A549 (cell line): ENCODE data around the gene EIF1B. TPM values are rescaled to one million over a fixed set of nuclear protein-coding genes. Genes with fewer than 3 reads are reported as not detected.

ENCODE experiments used
- ATAC-seq, 2 experiments: fragments of 200-7000 bp in 1 of 2; fragments of >200 bp in 1 of 2; cut with Nextera tagmentation in 1 of 2; cut with Tn5 transposase in 1 of 2; 3 replicates each; pipeline versions ENCODE4 v1.8.0 to v1.9.1; 2018 to 2020; ENCODE audit warnings: mild to moderate bottlenecking in 1 of 2, moderate library complexity in 1 of 2
- CTCF ChIA-PET: fragments of 300-600 bp; sonication (Branson Sonifier 250); formaldehyde crosslinking; extraction: SDS; loops from one replicate; lab custom pipeline; 2021; ENCODE audit warnings: antibody characterized with exemption, inconsistent platforms; lab: Yijun Ruan, JAX
- POLR2A ChIA-PET: fragments of 350-600 bp; formaldehyde crosslinking; extraction: SDS; loops from one replicate; lab custom pipeline; 2021; ENCODE audit warnings: antibody characterized with exemption, inconsistent platforms; lab: Yijun Ruan, JAX
- DNase-seq, 2 experiments: peaks; one replicate each; pipeline versions ENCODE4 v3.0.0 to v3.0.0-alpha.2; 2011 to 2016; ENCODE audit warnings: low read depth in 1 of 2, low spot score in 1 of 2
- FAIRE-seq: peaks from 2 replicates; lab custom pipeline; 2011; peaks lifted over from hg19 to GRCh38; lab: Jason Lieb, UNC
- H3K27ac ChIP-seq, 2 experiments: fragments of >200 bp; sonication (Bioruptor Twin); formaldehyde crosslinking; 3 replicates each; pipeline ENCODE4 v1.5.1; 2016 to 2017
- H3K4me1 ChIP-seq: fragments of >200 bp; sonication (Bioruptor Twin); formaldehyde crosslinking; 3 replicates; pipeline ENCODE4 v1.6.1; 2016
- H3K4me2 ChIP-seq: fragments of >200 bp; sonication (Bioruptor Twin); formaldehyde crosslinking; 3 replicates; pipeline ENCODE4 v1.6.1; 2016
- H3K4me3 ChIP-seq: fragments of >200 bp; sonication (Bioruptor Twin); formaldehyde crosslinking; 3 replicates; pipeline ENCODE4 v1.5.1; 2016
- H3K9me3 ChIP-seq: fragments of >200 bp; sonication (Bioruptor Twin); formaldehyde crosslinking; 3 replicates; pipeline ENCODE4 v1.6.1; 2016
- CBX2 ChIP-seq: fragments of 200-600 bp; sonication (generic); IDR thresholded peaks from 2 replicates; pipeline ENCODE4 v1.6.1; 2016; ENCODE audit warnings: low read depth, mild to moderate bottlenecking, borderline replicate concordance
- CBX8 ChIP-seq: fragments of 200-600 bp; sonication (generic); IDR thresholded peaks from 2 replicates; pipeline ENCODE4 v1.6.1; 2016
- CEBPB ChIP-seq, 2 experiments: fragments of >200 bp in 1 of 2; sonication (Bioruptor Twin) in 1 of 2; formaldehyde crosslinking in 1 of 2; IDR thresholded peaks; 2 replicates each; pipeline ENCODE4 v1.6.1; 2012 to 2016
- CHD2 ChIP-seq: fragments of 150-350 bp; IDR thresholded peaks from 2 replicates; pipeline ENCODE4 v1.6.1; 2014; ENCODE audit warnings: low read length; ENCODE audit not compliant: partially characterized antibody
- EHF ChIP-seq: fragments of 250-450 bp; sonication (Bioruptor Pico); IDR thresholded peaks from 2 replicates; pipeline ENCODE4 v1.5.0; 2020; ENCODE audit warnings: mild to moderate bottlenecking
- EHMT2 ChIP-seq: fragments of 200-600 bp; sonication (generic); IDR thresholded peaks from 2 replicates; pipeline ENCODE4 v1.6.1; 2016; ENCODE audit warnings: antibody characterized with exemption, low read depth, mild to moderate bottlenecking, moderate library complexity
- FOSB ChIP-seq: fragments of 250-450 bp; sonication (Bioruptor Pico); IDR thresholded peaks from 2 replicates; pipeline ENCODE4 v1.5.0; 2020; ENCODE audit warnings: mild to moderate bottlenecking, moderate library complexity
- FOSL2 ChIP-seq, 2 experiments: fragments of 450-650 bp in 1 of 2; fragments of >200 bp in 1 of 2; sonication (Bioruptor Twin) in 1 of 2; formaldehyde crosslinking; IDR thresholded peaks; 2 replicates each; pipeline versions ENCODE4 v1.5.0 to v1.6.1; 2016 to 2020; ENCODE audit warnings: mild to moderate bottlenecking in 1 of 2, moderate library complexity in 1 of 2
- HOXB13 ChIP-seq: fragments of 250-450 bp; sonication (Bioruptor Pico); IDR thresholded peaks from 2 replicates; pipeline ENCODE4 v1.5.0; 2020; ENCODE audit warnings: low read depth, mild to moderate bottlenecking, moderate library complexity
- JUNB ChIP-seq: fragments of >200 bp; sonication (Bioruptor Twin); formaldehyde crosslinking; IDR thresholded peaks from 2 replicates; pipeline ENCODE4 v1.6.1; 2016
- KDM5A ChIP-seq: fragments of 200-600 bp; sonication (generic); IDR thresholded peaks from 2 replicates; pipeline ENCODE4 v1.6.1; 2016; ENCODE audit warnings: antibody characterized with exemption, mild to moderate bottlenecking
- MAZ ChIP-seq: fragments of 150-350 bp; IDR thresholded peaks from 2 replicates; pipeline ENCODE4 v1.6.1; 2014; ENCODE audit warnings: antibody characterized with exemption, low read depth, low read length, borderline replicate concordance
- NFE2L2 ChIP-seq: fragments of 150-350 bp; conservative IDR thresholded peaks from 2 replicates; pipeline ENCODE4 v1.6.1; 2014; ENCODE audit warnings: low read length
- NR3C1 ChIP-seq: fragments of >200 bp; sonication (Bioruptor Twin); formaldehyde crosslinking; IDR thresholded peaks from 3 replicates; pipeline ENCODE4 v1.6.1; 2017
- POLR2A ChIP-seq: IDR thresholded peaks from 2 replicates; pipeline ENCODE4 v1.6.1; 2012; ENCODE audit warnings: mild to moderate bottlenecking, low read length
- POLR2AphosphoS2 ChIP-seq: conservative IDR thresholded peaks from 2 replicates; pipeline ENCODE4 v1.6.1; 2012; ENCODE audit warnings: low read length, improper control_type of control experiment, inconsistent platforms
- RAD21 ChIP-seq, 2 experiments: fragments of >200 bp in 1 of 2; sonication (Bioruptor Twin) in 1 of 2; formaldehyde crosslinking in 1 of 2; IDR thresholded peaks in 1 of 2; conservative IDR thresholded peaks in 1 of 2; 2 replicates in 1 of 2; 3 replicates in 1 of 2; pipeline ENCODE4 v1.6.1; 2012 to 2018; ENCODE audit warnings: inconsistent platforms in 1 of 2
- RFX5 ChIP-seq: fragments of 450-650 bp; IDR thresholded peaks from 2 replicates; pipeline ENCODE4 v1.7.1; 2014; ENCODE audit warnings: antibody characterized with exemption, mild to moderate bottlenecking, moderate library complexity
- RNF2 ChIP-seq: fragments of 200-600 bp; sonication (generic); IDR thresholded peaks from 2 replicates; pipeline ENCODE4 v1.6.1; 2016; ENCODE audit warnings: low read depth, mild to moderate bottlenecking, antibody characterized with exemption, moderate library complexity, borderline replicate concordance
- SREBF2 ChIP-seq: fragments of 450-650 bp; IDR thresholded peaks from 2 replicates; pipeline ENCODE4 v1.6.1; 2014; ENCODE audit warnings: mild to moderate bottlenecking, moderate library complexity
- TFCP2L1 ChIP-seq: fragments of 250-450 bp; sonication (Bioruptor Pico); IDR thresholded peaks from 2 replicates; pipeline ENCODE4 v1.5.0; 2021; ENCODE audit warnings: mild to moderate bottlenecking
- ZNF302 ChIP-seq: fragments of 250-450 bp; sonication (Bioruptor Pico); IDR thresholded peaks from 2 replicates; pipeline ENCODE4 v1.9.0; 2021; ENCODE audit warnings: inconsistent platforms, mild to moderate bottlenecking, moderate library complexity
- WGBS: methylation state at CpG from one replicate; pipeline ENCODE4 v1.1.6; 2017; ENCODE audit errors: missing lambda C conversion rate; 5-methylcytosine and 5-hydroxymethylcytosine counted together
- polyA plus RNA-seq, 4 experiments: library from polyadenylated mRNA; depleted of rRNA in 3 of 4; stranded (reverse); fragments of >200 nt; fragmentation: RNase III in 1 of 4; extraction: RNeasy Plus Mini Kit Qiagen cat#74134 plus additional on column Dnase treatment in 1 of 4; gene quantifications; 2 replicates in 3 of 4; 3 replicates in 1 of 4; pipeline ENCODE4 v1.2.3, GENCODE V29; 2011 to 2017
- TF ChIP-seq, protein P1 (sequence below): fragments of >200 bp; sonication (Bioruptor Twin); formaldehyde crosslinking; IDR thresholded peaks from 2 replicates; pipeline ENCODE4 v1.6.1; 2016
- TF ChIP-seq, protein P2 (sequence below): fragments of 150-350 bp; IDR thresholded peaks from 2 replicates; pipeline ENCODE4 v1.6.1; 2014; ENCODE audit warnings: low read depth, mild to moderate bottlenecking, low read length
- TF ChIP-seq, protein P3 (sequence below): fragments of >200 bp; sonication (Bioruptor Twin); formaldehyde crosslinking; IDR thresholded peaks from 3 replicates; pipeline ENCODE4 v1.5.1; 2016

Gene EIF1B
- polyA plus RNA-seq, 2 of the 4 experiments (the other 2 are of a cell fraction): 42.1 to 45.7 TPM

DNA sequence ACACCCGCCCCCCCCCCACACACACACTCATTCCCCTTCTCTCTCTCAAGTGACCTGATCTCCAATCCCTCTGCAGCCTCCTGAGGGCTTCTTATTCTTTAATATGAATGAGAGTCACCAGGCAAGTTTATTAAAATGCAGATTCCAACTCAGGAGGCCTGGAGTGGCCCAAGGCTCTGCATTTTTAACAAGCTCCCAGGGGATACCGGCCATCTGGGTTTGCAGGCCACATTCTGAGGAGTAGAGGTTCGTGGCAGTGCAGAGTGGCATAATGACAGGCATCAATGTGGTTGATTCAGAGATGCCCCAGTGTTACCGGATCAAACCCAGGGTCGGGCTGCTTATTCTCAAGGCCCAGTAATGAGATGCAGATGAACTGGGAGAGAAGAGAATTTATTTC, 18.9 kb downstream of the EIF1B start:
- no peak for FAIRE-seq
- Histone ChIP-seq H3K4me2 (no peak overlapping the region), H3K9me3 (no peaks in the 10 kb centered on the region), H3K4me1 (no peaks in the 10 kb centered on the region), H3K4me3 (no peak overlapping the region), H3K27ac (no peak overlapping the region)
- ChIA-PET CTCF (interaction anchor here (0.7 to 3.0 kb wide), 12 partner anchors 11 to 255 kb away, joined by 3 to 13 read pairs (median 3); partner anchors contain the start of genes EIF1B and ZNF620), POLR2A (no interaction called here)
- ATAC-seq: no peak
- no peak for DNase-seq
- WGBS: 67% methylated on average over 4 of the region's 5 CpGs
- TF ChIP-seq RAD21 (conservative IDR thresholded peaks at IDR 0.05 in 1 of 2, IDR thresholded peaks at IDR 0.05 in 1 of 2): no peak
- TF ChIP-seq CHD2: no peak
- no peak for TF ChIP-seq NR3C1
- no peak for TF ChIP-seq RNF2
- no peak for TF ChIP-seq ZNF302 (CRISPR knock-in tag)
- no peak for TF ChIP-seq RFX5
- no peak for TF ChIP-seq FOSL2 (IDR thresholded peaks at IDR 0.05)
- no peak for TF ChIP-seq FOSL2 (CRISPR knock-in tag; IDR thresholded peaks at IDR 0.05)
- TF ChIP-seq POLR2A: no peak
- no peak for TF ChIP-seq POLR2AphosphoS2
- no peak for TF ChIP-seq SREBF2
- no peak for TF ChIP-seq JUNB
- no peak for TF ChIP-seq KDM5A
- no peak for TF ChIP-seq FOSB (CRISPR knock-in tag)
- TF ChIP-seq, protein P1, sequence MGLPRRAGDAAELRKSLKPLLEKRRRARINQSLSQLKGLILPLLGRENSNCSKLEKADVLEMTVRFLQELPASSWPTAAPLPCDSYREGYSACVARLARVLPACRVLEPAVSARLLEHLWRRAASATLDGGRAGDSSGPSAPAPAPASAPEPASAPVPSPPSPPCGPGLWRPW: no peak
- TF ChIP-seq, protein P2, sequence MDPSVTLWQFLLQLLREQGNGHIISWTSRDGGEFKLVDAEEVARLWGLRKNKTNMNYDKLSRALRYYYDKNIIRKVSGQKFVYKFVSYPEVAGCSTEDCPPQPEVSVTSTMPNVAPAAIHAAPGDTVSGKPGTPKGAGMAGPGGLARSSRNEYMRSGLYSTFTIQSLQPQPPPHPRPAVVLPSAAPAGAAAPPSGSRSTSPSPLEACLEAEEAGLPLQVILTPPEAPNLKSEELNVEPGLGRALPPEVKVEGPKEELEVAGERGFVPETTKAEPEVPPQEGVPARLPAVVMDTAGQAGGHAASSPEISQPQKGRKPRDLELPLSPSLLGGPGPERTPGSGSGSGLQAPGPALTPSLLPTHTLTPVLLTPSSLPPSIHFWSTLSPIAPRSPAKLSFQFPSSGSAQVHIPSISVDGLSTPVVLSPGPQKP: no peak
- TF ChIP-seq NFE2L2: no peak

DNA sequence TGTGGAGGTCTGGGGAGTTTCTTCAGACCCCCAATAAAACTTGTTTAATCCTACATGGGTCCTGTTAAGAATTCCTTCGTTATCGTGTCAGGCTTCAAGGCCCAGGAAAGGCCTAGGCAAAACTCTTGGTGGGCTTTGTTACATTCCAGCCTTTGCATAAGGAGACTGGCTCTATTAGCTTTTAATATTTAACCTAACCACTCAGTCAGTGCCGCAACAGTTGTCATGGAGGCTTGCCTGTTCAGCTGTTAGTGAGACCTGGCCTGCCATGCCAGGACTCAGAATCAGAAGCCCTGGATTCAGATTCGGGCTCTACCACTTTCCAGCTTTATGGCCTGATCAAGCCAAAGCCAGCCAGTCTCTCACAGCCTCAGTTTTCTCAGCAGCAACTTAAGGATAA, 19.6 kb downstream of the EIF1B start:
- ChIA-PET CTCF (interaction anchor here (1.0 to 3.0 kb wide), 3 partner anchors 12 to 177 kb away, joined by 3 to 13 read pairs (median 3); partner anchors contain the start of gene ZNF620), POLR2A (no interaction called here)
- DNase-seq (no peak), FAIRE-seq (no peak), ATAC-seq (no peak)
- H3K4me1 ChIP-seq: no peaks in the 10 kb centered on the region
- no peak overlapping the region for H3K27ac ChIP-seq
- no peak overlapping the region for H3K4me2 ChIP-seq
- TF ChIP-seq TFCP2L1 (no peak), HOXB13 (CRISPR knock-in tag) (no peak), CEBPB (IDR thresholded peaks at IDR 0.05) (no peak), POLR2A (no peak), CBX2 (no peak), EHMT2 (no peak), ZNF302 (CRISPR knock-in tag) (no peak), MAZ (no peak), CBX8 (no peak), EHF (no peak)
- TF ChIP-seq, protein P1: no peak
- TF ChIP-seq, protein P3, sequence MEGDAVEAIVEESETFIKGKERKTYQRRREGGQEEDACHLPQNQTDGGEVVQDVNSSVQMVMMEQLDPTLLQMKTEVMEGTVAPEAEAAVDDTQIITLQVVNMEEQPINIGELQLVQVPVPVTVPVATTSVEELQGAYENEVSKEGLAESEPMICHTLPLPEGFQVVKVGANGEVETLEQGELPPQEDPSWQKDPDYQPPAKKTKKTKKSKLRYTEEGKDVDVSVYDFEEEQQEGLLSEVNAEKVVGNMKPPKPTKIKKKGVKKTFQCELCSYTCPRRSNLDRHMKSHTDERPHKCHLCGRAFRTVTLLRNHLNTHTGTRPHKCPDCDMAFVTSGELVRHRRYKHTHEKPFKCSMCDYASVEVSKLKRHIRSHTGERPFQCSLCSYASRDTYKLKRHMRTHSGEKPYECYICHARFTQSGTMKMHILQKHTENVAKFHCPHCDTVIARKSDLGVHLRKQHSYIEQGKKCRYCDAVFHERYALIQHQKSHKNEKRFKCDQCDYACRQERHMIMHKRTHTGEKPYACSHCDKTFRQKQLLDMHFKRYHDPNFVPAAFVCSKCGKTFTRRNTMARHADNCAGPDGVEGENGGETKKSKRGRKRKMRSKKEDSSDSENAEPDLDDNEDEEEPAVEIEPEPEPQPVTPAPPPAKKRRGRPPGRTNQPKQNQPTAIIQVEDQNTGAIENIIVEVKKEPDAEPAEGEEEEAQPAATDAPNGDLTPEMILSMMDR: no peak
- TF ChIP-seq, protein P2: no peak
- 75% methylated on average over 4 of the region's 4 CpGs for WGBS
- H3K4me3 ChIP-seq: no peak overlapping the region
- H3K9me3 ChIP-seq: no peaks in the 10 kb centered on the region
